Stromal cell of bone marrow (primary cell): Measurements from ENCODE around the gene PERP.
"Not testable (repeated sequence)": the region's sequence is repeated elsewhere in the genome, so short reads cannot be mapped to it uniquely, and the experiment has no call there.

Experiments
- DNase-seq: peaks from one replicate; pipeline ENCODE4 v3.0.0-alpha.2; 2012; ENCODE audit warnings: low read depth

PERP gene

DNA sequence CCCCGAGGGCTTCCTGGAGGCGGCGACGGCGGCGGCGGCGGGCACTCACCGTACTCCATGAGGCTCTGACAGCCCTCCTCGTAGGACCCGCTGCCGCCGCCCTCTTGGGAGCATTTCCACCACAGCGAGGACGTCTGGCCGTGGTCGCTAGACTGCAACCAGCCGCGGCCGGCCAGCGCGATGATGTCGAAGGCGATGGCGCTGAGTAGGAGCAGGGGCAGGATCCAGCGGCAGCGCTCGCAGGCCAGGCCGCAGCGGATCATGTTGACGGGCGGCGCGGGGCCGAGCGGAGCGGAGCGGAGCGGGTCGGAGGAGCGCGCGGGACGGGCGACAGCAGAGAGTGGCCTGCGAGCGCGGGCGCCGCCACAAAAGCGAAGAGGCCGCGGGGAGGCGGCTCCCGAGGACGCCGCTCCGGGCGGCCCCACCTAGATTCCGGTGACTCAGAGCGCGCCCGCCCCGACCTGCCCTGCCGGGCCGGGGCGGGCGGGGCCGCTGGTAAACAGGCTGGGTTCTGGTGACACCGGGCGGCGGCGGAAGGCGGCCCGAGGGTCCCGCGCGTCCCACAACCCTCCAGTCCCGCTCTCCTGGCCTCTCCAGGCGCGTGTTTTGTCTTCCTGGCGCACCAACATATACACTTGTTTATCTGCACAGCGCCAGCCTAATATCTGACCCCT lies at the start of gene PERP:
PERP (minus strand) TSS at position 342 of the 674 bp plus-strand sequence; CDS start at position 263, 79 bp downstream.
- DNase-seq, result peak; percentile 21

DNA sequence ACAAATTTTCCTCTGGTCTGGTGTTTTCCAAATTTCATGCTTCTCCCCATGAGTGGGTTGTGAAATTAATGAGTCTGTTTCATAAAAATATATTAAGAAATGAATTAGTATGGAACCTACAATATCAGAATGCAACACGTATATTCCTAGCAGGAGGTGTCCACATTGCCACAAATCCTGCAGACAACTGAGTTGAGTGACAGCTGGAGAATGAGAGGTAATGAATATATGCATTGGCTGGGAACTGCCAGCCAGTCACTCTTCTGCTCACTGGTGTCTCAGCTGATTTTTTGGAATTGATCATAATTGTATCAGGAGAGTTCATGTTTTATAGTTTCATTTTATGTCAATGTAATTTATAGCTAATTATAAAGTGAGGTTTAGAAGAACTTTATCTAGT lies 48.2 kb upstream of the PERP start:
- DNase-seq, result no peak

DNA sequence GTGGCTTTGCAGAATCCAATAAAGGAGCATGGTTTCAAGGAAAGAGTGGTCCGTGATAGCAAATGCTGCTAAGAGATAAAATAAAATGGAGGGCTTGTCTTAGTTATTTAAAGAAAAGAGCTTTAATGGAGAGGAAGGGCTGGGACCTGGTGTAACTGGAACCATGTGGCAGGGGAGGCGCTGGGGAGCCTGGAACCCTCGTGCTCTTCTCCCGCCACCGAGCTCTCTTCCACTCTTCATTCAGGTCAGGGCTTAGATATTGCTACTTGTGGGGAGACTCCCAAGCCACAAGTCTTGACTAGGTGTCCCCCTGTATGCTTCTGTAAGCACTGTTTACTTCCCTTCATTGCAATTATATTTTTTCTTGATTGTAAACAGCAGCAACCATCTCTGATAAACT lies 39.3 kb upstream of the PERP start:
- no peak for DNase-seq

- DNase-seq, result no peak
These were observed 38.2 kb upstream of the PERP start for GRCh38 chr6:138145402-138145801.

DNA sequence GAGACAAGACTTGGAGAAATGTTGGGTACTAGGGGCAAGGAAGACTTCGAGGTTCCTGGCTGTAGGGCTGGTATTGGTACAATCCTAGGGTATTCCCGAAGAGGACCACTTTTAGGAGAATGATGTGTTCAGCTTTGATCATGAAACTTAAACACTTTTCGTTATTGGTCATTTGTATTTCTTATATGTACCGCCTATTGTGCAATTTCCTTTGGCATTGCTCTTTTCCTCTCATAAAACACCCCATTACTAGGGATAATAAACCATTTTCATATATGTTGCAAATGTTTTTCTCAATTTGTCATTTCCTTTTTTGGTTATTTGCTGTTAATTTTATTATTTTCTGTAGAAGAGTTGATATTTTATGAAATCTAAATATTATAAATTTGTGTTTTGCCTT lies 35.6 kb upstream of the PERP start:
- no peak for DNase-seq

DNA sequence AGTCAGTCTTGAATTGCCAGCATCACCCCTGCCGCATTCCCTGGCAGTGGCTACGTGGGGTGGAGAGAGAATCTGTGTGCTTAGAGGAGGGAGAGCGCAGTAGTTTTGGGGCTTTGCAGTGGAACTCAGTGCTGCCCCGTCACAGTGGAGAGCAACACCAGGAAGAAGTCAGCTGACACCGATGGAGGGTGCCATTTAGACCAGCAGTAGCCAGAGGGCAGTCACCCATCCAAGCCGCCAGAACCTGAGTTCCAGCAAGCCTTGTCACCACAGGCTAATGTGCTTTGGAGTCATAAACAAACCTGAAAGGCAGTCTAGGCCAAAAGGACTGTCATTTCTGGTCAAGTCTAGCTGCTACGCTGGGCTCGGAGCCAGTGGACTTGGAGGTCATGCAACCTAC lies 22.0 kb upstream of the PERP start:
- no peak for DNase-seq

DNA sequence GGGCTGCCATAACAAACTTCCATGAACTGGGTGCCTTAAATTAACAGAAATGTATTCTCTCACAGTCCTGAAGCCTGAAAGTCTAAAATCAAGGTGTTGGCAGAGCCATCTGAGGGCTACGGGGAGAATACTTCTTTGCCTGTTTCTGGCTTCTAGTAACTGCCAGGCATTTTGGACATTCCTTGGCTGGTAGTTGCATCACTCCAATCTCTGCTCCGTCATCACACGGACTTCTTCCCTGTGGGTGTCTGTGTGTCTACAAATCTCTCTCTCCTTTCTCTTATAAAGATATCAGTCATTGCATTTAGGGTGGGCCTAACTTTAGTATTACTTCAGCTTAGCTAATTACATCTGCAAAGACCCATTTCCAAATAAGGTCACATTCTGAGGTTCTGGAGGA lies 20.9 kb upstream of the PERP start:
- no peak for DNase-seq

DNA sequence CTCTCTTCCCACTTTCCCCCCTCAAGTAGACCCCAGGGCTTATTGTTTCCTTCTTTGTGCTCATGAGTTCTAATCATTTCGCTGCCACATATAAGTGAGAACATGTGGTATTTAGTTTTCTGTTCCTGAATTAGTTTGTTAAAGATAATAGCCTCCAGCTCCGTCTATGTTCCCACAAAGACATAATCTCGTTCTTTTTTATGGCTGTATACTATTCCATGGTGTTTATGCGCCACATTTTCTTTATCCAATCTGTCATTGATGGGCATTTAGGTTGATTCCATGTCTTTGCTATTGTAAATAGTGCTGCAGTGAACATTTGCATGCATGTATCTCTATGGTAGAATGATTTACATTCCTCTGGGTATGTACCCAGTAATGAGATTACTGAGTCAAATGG lies 16.9 kb upstream of the PERP start:
- DNase-seq, result no peak

DNA sequence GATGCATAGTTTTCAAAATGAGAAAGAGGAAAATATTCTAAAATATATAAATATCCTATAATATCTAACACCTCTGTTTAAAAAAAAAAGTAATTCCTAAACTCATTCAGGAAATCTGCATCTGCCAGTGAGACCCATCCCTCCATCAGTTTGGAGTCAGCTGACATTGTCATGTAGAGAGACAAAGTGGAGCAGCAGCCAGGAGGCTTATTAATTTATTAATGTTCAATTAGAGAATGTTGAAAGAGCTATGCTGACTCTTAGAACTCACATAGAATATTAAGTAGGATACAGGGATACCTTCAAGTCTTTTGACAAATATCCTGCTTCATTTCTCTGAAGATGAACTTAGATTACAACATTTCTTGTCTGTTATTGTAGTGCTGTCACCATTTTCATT lies 12.8 kb upstream of the PERP start:
- DNase-seq, result no peak

- DNase-seq, result not testable (repeated sequence)
These were observed 12.0 kb upstream of the PERP start for GRCh38 chr6:138119229-138119628.

DNA sequence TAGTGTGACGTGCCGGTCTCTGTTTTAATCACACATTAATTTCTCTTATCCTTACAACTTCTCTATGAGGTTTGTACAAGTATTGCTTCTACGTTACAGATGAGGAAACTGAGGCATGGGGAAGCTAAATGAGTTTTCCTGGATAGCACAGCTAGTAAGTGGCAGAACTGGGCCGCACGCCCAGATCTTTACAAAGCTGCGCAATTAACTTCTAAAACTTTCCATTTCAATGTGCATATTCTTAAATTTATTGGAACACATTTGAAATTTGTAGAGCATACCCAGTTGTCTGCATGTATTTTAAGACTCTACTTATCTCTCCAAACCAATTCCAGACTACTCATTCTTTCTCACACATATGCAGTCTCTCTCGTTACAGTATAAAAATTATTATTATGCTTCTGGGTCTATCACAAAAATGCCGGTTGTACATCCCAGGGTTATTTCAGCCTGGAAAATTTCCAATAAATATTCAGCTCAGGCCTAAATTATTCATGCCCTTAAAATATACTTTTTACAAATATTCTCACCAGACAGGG lies 10.2 kb upstream of the PERP start:
- DNase-seq, result no peak

DNA sequence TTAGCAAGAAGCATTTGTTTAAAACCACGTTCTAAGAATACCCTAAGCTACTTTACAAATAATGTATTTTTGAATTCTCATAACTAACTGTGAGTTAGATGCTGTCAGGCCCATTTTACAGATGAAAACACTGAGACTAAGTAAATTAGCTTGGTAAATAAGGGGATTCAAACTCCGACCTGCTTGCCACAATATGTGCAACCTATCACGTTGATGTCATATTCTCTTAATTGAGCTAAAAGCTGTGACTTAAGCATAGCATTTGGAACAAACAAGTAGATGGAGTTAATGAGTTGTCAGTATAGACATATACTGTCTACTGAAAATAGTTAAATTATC lies 9.4 kb upstream of the PERP start:
- no peak for DNase-seq

DNA sequence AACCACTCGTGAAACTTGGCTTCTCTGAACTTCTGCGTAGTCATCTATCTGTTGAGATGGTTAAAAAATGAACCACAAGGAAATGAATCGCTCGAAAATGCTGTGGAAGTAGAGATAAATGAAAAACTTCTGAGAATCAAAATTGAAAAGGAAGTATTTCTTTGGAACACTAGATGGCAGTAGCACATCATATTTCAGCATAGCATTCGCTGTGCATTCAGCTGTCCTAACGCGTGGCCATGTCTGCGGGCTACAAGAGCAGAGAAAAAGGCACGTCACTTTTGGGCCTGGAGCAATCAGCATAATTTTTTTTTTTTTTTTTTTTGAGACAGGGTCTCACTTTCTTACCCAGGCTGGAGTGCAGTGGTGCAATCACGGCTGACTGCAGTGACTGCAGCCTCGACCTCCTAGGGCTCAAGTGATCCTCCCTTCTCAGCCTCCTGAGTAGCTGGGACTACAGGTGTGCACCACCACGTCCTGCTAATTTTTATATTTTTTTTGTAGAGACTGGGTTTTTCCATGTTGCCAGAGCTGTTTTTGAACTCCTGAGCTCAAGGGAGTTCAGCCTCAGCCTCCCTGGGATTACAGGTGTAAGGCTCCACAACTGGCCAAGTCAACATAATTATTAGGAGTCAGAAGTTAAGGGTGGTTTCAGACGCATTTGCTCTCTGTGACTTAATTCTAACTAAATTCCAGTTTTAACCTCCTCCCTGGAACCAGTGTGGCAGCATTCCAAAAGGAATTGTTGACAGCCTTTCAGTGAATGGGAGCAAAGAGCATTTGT lies 8.8 kb upstream of the PERP start:
- DNase-seq, result peak; percentile 48

DNA sequence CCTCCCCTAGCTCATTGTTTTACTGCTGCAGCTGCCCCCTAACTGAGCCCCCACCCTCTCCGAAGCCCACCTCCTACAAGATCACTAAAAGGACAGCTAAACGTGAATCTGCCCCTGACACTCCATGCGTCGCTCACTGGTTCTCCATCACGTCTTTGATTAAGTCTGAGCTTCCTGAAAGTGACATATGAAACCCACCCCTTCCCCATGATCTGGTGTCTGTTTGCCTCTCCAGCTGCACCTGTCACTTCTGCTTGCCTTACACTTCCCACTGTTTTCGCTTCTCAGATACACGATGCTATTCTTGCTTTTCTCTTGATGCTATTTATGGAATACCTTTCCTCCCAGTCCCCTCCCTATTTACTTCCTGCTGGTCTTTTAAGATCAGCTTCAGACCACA lies 8.0 kb upstream of the PERP start:
- DNase-seq, result no peak

DNA sequence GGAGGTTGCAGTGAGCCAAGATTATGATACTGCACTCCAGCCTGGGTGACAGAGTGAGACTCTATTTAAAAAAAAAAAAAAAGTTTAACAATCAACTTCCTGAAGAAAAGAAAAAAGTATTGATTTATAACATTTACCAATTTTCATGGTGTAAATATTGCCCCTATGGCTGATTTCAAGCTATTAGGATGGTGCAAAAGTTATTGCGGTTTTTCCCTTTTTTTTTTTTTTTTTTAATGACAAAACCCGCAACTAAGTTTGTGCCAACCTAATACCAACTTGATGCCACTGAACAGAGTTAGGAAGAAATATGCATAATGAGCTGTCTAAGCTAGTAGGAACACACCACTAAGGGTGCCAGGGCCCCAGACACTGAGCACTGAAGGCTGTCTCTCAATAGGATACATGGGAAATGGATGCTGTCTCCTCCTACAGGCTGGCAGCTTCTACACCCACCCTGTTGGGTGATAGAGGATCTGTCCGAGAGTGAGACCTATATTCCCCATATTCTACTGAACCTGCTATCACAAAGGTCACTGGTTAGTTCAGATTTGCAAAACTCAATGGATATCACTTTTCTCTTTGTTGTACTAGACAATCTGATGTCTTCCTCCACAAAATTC lies 6.5 kb upstream of the PERP start:
- DNase-seq, result no peak

DNA sequence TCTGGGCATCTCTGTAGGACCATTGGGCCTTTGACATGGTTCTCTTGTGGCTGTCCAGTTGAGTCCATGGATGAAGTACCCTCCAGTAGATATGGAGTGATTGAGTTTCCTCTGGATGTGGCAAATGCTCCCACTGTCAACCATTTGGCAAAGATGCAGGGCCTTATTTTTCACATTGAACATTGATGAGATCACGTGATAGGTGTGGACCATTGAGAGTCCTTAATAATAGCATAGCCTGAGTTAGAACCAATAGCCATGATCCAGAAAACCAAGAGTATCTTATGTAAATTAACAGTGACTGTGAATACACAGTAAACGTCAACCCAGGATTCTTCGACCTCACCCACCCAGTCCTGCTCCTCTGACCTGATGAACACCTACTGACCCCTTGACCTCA lies 3.0 kb upstream of the PERP start:
- DNase-seq, result no peak

DNA sequence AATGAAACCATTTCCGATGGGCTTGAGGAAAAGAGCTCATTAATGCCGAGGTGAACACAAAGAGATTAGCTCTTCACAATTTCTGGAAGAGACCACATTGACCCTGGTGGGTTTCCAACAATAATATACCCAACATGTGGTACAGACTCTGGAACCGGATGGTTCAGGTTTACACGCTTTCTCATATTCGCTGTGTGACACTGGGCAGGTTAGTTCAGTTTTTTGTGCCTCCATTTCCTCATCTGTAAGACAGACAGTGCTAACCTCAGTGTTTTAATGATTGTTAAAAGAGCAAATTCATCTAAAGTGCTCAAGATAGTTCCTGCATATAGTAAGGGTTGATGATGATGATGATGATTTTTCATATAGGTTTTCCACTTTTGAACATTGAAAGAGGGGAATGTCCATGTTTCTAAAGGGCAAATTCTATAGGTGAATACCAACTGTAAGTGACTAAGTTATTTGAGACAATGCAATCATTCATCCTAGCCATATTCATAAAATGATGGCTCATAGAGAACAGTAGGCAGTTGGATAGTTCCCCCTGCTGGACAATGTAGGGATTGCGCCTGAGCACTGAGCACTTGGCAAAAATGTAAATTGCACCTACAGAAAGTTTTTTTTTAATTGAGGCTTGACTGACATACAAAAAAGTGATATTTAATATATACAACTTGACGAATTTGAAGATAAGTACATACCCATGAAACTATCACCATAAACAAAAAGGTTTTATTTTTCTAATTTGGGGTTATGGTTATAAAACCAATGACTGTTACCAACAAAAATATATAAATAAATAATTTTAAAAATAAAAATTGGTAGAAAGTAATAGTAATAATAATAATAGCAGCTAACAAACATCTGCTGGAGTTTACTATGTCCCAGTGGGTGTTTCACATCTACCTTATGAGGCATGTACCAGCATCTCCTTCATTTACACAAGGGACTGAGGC lies 2.1 kb upstream of the PERP start:
- peak; percentile 53 for DNase-seq

DNA sequence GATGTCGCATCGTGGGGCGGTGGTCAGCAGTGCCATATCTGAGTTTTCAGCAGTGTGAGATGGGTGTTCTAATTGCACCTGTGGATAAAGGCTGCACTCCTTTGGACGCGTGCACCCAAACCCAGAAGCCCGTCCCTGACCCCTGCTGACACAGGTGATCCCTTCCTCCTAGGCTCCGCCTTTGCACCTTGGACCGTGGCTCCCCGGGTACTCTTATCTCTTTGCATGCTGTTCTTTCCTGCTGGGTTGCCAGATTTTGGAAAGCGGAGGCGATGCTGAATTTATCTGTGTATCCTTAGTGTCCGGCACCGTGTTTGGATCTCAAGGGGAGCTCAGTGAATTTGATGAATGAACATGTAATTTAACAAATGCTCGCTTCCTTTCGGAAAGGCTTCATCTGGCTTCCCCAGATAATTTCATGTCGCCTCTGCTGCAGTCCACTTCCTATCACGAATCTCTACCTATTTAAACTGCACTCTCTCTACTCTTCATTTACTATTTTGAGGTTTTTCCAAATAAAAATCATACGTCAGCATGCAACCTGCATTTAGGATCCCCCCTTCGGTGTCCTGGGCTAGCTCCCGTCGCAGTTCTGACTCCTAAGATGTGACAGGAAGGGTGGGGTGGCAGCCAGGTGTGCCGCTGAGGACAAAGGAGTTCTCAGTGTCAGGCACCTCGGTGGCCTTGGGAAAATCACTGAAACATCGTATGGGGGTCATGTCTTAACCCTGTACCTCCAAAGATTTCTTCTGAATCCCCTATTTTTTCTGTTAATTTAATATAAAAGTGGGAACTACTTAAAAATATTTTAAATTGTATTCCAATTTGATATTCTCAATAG lies 753 bp upstream of the PERP start:
- no peak for DNase-seq

DNA sequence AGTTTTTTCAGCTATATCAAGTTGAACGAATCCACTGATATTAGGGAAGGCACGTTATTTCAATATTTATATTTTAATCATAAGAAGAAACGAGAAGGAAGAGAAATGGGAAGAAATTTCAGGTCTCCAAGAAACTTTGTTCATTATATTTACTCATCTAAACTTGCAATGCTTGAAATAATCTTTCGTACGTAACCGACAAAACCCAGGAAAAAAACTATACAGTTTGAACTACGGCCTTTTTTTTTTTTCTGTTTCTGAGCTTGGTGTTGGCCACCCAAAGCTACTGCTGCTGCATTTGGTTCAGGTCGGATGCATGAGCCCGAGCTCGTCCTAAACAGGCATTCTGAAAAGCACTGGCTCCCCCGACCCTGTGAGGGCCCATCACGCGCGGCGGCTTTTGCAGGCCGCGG lies 548 bp downstream of the PERP start:
- DNase-seq, result no peak

- DNase-seq, result no peak
These were observed 1.1 kb downstream of the PERP start for GRCh38 chr6:138105880-138106664.
